Nucleus accumbens (tissue), 56 donors: Measurements from ENCODE around the gene IL20RA.
"Not testable (repeated sequence)": the region's sequence is repeated elsewhere in the genome, so short reads cannot be mapped to it uniquely, and the experiment has no call there.

ENCODE experiments used
- DNase-seq, 56 donors: peaks; one replicate each; lab custom pipeline; 2025; lab: John Stamatoyannopoulos, UW

Gene IL20RA, protein sequence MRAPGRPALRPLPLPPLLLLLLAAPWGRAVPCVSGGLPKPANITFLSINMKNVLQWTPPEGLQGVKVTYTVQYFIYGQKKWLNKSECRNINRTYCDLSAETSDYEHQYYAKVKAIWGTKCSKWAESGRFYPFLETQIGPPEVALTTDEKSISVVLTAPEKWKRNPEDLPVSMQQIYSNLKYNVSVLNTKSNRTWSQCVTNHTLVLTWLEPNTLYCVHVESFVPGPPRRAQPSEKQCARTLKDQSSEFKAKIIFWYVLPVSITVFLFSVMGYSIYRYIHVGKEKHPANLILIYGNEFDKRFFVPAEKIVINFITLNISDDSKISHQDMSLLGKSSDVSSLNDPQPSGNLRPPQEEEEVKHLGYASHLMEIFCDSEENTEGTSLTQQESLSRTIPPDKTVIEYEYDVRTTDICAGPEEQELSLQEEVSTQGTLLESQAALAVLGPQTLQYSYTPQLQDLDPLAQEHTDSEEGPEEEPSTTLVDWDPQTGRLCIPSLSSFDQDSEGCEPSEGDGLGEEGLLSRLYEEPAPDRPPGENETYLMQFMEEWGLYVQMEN

DNA sequence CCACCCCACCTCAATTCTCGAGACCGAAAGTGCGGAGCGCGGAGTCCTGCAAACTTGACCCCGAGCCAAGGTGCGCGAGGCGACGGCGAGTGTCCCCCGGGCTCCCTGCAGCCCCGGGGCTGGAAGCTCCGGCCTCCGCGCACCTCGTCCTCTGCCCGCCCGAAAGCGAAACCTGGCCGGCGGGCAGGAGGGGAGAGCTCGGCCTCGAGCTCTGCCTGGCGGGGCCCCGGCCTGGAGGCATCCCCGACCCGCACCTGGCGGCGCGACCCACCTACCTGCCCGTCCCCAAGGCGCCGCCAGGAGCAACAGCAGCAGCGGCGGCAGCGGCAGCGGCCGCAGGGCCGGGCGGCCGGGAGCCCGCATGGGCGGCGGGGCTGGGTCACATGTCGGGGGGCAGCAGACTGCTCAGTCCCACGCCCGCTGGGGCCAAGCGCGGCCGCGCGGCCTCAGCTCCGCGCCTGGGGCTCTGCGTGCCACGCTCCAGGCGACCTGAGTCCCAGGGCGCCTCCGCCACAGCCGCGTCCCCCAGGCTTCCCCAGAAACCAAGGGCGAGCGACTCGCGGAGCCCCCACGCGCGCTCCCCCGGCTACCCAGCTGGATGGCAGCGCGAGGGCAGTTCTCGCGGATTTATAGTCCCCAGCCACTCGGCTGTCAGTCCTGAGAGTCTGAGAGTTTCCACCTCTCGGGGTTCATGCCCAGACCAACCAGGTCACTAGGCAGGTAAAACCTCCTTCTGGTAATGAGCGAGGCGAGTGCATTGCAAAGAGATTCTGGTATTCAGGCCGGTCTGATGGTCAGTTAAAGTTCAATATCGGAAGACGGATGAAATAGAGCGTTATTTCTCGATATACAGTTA lies at the start of gene IL20RA:
IL20RA (minus strand) TSS at position 600 of the 856 bp plus-strand sequence; CDS start at position 363, 237 bp downstream.
- DNase-seq: peak in 18 of 56 donors; percentile 4 to 33 (median 12)

DNA sequence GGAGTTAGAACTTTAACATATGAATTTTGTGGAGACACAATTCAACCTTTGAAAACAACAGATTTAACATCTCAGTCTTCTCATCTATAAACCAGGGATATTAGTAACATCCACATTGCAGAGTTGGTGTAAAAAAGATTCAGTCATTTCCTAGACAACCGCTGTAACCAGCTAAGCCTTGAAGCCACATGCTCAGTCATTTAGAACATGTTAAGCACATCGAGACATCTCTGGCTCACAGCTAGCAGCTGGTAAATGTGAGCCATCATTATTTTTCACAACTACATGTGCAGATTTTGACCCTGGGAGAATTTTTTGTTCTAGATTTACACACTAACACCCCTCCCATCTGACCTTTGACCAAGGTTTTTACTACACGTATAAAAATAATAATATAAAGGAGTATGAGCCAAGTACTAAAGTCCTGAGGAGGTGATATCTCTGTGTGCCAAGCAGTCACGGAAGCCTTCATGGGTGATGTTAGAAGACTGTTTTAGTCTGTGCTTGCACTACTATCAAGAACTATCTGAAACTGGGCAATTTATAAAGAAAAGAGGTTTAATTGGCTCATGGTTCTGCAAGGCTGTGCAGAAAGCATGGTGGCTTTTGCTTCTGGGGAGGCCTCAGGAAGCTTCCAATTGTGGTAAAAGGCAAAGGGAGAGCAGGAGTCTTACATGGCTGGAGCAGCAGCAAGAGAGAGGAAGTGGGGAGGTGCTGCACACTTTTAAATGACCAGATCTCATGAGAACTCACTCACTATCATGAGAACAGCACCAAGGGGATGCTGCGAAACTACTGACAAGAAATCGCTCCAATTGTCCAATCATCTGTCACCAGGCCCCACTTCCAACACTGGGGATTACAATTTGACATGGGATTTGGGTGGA lies 48.7 kb upstream of the IL20RA start:
- DNase-seq: no peak

DNA sequence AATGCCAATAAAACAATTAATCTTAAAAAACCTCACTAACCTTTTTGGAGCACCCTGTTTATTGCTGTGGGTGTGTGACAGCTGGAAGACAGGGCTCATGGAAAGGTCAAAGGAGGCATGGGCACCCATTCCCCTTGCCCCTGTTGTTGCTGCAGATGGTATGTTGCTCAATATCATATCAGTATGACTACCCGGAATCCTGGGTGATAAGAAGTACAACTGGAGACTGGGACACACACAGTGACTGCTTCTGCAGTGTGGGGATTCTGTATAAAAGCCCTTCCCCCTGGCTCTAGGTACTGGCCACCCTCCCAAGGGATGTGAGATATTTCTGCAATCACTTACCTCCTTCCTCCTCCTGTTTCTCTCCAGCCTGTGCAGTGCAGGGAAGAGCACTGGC lies 47.3 kb upstream of the IL20RA start:
- no peak for DNase-seq

DNA sequence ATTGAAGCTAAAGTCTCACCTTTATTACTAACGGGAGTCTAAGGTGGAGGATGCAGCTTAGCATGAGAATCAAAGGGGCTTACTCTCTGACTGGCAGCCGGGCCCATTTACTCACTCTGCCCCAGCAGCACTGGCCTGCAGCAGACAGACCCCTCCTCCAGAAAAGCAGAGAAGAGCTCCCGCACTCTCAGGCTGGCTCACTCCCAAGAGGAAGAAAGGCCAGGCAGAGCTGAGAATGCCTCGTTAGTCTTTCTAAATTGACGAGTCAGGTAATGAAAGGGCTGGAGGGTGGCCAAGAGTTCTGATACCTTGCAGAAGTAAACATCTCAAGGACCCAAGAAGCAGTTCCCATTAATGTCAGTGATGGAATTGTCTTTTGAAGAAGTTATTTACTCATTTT lies 44.5 kb upstream of the IL20RA start:
- DNase-seq: no peak

DNA sequence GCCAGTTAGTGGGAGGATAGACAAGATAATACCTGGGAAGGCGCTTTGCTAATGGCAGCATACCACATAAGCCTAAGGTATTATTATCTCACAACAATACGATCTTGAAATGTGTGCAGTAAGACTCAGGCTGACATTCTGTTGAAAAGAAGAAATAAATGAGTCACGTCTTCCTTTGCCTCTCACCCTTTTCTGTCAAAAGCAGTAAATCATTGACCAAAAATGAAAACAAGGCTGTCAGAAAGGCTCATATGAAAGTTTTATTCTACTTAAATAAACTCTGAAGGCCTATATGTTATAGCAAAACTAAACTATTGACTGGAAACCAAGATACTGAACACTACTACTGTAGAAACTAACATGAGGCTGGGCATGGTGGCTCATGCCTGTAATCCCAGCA lies 43.1 kb upstream of the IL20RA start:
- peak in 1 of 56 donors; percentile 25 for DNase-seq

DNA sequence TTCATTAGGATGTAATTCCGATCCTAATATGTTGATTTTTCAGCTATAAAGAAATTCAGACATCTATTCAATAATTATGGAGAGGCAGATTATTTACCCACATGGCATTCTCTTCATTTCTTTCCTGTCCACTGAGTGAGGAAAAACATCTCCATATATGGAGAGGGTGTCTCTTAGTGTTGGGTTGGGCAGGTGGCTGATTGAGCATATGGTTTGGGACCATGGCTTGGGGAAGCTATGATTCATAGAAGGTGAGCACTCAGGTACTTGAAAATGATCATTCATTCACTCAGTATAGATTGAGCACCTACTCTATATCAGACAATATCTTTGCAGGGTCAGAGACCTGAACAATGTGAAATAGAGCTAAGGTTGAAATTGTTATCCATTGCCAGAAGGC lies 41.3 kb upstream of the IL20RA start:
- no peak for DNase-seq

DNA sequence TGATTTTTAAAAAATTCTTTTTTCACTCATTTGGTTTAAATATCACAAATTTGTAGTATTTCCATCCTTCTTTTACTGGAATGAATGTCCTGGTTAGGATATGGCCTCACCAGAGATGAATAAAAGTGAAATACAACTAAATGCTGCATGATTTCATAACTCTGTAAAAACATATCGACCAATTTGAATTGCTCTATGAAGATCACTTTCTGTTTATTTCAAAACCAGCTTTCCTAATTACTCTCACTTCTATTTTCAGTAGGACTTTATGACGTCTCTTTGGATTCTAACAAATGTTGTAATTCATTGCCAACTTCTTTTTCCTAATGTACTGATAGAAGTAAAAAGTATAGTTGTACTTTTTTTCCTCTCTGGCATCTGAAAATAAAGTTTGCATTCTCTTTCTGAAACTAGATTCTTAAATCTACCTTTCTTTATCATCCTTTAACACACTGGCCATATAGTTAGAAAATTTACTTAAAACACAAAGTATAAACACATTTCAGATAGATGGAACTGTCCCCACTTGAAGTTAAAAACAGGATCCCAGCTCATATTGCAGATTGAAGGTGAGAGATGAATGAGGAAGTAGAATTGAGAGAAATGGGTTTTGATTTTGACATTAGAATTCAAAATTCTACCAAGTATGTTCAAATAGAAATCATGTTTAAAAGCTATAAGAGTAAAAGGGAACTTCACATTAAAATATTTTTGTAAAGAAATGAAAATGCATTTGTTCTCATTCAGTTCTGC lies 40.3 kb upstream of the IL20RA start:
- no peak for DNase-seq

DNA sequence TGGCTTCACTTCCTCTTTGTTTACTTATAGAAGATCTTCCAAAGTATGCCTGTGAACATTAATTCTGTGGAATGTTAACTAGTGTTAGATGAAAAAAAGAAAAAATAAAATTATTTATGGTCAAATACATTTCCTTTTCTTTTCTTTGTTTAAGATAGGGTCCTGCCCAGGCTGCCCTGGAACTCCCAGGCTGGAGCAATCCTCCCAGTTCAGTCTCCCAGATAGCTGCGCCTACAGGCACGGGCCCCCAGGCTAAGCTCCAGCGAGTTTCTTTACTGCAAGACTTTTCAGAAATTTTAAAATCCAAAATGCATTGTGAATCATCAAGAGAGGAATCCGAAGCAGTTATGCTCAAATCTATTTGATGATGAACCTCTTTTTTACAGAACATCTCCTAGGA lies 39.3 kb upstream of the IL20RA start:
- DNase-seq: no peak

DNA sequence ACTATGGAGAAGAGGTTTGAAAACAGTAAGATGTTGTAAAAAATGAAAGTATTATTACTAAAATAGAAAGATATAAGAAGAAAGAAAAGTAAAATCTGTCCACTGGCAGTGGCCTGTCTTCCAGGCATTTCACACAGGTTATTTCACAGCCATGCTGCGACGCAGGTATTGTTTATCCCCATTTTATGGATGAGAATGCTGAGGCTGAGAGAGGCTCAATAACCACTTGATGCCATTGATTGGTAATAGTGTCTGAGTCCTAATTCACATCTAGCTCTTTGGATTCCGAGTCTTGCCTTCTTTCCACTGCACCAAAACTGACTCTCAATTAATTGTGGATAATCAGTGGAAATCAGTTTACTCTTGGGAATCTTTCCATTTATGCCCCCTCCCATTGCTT lies 37.2 kb upstream of the IL20RA start:
- DNase-seq: no peak

DNA sequence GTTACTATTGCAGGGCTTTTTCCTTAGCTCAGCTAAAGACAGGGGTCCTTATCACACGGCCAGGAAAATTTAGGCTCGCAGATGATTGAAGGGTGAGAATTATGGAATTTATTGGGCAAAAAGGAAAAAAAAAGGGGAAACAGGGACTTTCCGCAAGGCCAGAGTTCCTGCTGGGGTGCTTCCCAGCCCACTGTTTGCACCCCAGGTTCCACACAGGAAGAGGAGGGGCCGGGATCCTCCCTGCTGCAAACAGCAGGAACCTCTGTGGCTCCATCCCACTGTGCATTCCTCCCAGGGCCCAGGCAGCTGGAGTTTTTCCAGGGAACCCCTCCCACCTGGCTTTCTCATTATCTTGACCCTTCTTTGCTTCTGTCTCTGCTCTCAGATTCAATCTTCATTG lies 35.9 kb upstream of the IL20RA start:
- no peak for DNase-seq

DNA sequence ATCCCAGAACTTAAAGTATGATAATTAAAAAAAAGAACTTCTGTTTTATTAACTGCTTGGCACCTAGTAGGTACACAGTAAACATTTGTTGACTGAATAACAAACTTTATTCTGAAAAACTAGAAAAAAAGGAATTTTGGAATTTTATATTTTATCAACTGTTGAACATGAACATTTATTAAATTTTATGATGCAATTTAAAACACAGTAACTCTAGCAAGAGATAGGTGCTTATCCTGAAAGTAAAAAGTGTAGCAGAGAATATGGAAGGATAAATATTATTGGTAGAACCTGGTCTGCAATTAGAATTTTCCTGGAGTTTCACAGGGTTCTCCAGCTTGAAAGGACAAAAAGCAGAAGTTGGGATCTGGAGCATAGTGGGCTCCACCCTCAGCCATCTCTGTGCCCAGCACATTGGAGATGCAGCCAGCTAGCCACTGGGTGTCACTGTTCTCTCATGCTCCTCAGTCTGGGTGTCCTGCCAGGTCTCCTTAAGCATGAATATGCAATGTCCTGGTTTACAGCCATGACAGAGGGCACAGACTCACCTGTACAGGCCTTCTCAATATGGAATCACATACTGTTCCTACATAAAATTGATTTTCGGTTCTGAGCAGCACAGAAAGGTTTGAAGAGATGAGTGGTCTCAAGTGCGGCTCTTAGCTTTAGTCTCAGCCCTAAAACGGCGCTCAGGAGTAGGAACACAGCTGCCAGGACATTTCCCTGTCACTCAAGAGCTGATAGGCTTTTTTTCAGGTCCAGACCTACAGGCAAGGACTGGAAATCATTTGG lies 31.7 kb upstream of the IL20RA start:
- peak in 38 of 56 donors; percentile 1 to 72 (median 16) for DNase-seq

DNA sequence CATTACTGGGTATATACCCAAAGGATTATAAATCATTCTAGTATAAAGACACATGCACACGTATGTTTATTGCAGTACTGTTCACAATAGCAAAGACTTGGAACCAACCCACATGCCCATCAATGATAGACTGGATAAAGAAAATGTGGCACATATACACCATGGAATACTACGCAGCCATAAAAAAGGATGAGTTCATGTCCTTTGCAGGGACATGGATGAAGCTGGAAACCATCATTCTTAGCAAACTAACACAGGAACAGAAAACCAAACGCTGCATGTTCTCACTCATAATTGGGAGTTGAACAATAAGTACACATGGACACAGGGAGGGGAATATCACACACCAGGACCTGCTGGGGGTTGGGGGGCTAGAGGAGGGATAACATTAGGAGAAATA lies 31.0 kb upstream of the IL20RA start:
- not testable (repeated sequence) for DNase-seq

DNA sequence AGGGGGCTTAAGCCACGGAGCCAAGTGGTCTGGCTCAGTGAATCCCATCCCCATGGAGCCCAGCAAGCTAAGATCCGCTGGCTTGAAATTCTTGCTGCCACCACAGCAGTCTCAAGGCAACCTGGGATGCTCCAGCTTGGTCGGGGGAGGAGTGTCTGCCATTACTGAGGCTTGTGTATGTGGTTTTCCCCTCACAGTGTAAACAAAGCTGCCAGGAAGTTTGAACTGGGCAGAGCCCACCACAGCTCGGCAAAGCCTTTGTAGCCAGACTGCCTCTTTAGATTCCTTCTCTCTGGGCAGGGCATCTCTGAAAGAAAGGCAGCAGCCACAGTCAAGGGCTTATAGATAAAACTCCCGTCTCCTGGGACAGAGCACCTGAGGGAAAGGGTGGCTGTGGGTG lies 25.5 kb upstream of the IL20RA start:
- DNase-seq: no peak

DNA sequence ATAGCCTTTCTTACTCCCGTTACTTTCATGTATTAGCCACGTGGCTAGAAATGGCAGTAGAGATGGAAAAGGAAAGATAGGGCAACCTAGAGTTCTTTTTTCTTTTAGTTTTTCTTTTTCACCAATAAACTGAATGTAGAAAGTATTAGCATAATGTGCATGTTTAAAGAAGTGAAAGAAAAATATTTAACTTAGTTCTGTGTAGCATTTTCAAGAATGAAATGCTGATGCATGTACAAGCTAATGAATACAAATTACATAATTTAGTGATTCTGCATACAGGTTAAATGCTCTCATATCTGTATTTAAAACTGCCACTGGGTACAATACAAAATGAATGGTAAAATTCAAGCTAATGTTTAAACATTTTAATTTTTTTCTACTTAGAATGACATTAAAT lies 22.6 kb upstream of the IL20RA start:
- no peak for DNase-seq

DNA sequence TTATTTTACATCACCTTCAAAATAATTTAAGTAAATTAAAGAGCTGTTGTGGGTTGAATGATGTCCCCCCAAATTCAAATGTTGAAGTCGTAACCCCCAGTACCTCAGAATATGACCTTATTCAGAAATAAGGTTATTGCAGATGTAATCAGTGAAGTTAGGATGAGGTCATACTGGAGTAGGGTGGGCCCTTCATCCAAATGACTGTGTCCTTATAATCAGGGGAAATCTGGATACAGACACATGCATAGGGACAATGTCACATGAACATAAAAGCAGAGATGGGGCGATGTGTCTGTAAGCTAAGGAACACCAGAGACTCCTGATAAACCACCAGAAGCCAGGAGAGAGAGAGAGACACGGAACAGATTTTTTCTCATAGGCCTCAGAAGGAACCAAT lies 13.3 kb upstream of the IL20RA start:
- DNase-seq: no peak

DNA sequence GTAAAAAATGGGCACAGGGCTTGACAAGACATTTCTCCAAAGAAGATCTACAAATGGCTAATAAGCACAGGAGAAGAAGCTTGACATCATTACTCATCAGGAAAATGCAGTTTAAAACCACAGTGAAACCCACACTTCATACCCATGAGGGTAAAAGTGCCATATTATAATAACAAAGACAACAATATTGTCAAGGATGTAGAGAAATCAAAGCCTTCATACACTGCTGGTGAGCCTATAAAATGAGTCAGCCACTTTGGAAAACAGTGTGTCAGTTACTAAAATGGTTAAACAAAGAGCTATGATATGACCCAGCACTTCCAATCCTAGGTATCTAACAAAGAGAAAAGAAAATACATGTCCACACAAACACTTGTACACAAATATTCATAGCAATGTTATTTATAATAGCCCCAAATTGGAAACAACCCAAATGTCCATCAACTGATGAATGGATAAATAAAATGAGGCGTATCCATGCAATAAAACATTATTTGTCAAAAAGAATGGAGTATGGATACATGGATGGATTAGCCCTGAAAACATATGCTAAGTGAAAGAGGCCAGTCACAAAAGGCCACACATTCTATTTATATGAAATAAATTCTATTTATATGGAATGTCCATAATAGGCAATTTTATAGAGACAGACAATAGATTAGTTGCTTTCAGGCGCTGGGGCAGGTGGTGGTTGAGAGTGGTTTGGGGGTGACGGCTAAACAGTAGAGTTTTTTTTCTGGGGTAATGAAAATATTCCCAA lies 11.5 kb upstream of the IL20RA start:
- DNase-seq: no peak

DNA sequence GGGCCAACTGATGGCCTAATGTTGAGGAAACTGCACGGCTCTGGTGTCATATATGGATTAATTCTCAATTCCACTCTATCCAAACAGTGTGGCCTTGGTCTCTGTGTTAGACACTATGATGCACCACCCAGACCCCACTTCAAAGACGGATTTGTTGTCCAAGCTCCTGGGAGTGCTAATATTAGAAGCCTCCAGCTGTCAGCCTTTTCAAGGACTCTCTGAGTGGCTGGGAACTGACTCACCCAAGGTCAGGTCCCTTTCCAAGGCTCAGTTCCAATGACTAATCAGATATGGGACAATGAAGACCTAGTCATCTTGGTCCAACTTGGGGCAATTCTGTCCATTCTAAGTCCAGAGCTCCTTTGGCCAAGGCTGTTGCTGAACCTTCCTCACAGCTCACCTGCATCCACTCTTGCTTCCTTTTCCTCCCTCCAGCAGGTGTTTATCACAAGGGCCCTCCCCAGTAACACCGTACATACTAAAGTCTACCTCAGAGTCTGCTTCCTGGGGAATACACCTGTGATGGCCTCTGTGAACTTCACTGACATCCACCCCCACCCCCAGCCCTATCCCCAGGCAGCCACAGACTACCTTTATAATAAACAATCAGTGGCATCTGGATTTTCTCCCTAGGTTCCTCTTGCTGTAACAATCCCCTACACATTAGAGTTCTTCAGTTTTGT lies 7.2 kb upstream of the IL20RA start:
- no peak for DNase-seq
